GM19025 (cell line): ENCODE measurements around the gene DPYSL5.

Source experiments
- ATAC-seq: cut with Tn5 transposase; IDR thresholded peaks from one replicate; pipeline ENCODE4 v1.9.1; 2021; ENCODE audit warnings: mild to moderate bottlenecking, low read depth, moderate library complexity; ENCODE audit not compliant: unreplicated experiment

Gene DPYSL5

GRCh38 chr2:26898480-26899078, 50.6 kb downstream of the DPYSL5 start:
- no peak for ATAC-seq

DNA sequence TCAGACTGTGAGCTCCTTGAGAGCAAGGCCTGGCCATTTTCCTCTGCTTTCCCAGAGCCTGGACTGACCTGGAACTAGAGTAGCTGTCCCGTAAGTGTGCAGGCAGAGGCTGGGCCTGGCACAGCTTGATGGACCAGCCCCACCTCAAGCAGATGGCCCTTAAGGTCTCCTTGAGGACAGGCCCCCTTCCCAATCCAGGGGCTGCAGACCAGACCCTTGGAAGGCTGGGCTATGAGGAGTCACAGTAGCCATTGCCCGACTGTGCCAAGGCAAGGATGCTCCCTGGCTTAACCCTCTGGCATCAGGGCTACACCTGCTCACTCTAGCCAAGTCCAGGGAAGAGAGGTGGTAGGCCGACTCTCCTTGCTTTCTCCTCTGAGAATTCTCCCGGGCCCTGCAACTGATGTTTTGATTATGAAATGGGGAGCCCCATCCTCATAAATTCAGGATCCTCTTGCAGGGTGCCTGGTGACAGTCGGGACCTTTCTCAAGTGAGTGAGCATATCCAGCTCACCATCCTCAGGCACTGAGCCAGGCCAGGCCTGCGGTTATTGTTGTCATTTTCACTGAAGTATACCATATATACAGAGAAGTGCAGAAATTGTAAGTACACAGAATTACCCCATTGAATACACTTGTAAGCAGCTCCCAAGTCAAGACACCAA, 51.7 kb downstream of the DPYSL5 start:
- no peak for ATAC-seq

DNA sequence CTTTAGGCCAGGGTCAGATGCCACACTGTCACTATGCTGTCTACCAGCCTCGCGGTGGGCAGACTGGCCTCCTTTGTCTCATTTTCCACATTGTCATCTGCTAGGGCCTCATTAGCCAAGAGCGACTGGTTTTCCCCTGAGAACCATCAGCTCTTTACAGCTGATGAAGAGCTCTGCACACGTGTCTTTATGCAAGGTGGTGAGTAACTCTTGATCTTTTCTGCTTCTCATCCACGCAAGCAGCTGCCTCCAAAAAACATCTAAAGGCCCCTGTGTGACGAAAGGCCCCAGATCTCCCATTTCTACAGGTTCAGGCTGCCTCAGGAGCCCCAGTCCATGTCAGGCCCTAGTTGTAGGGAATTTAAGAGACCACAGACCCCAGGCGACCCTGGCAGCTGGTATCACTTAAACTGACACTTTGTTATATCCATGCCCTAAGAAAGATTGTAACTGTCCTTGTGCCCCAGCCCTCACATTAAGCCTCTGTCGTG, 52.9 kb downstream of the DPYSL5 start:
- no peak for ATAC-seq

DNA sequence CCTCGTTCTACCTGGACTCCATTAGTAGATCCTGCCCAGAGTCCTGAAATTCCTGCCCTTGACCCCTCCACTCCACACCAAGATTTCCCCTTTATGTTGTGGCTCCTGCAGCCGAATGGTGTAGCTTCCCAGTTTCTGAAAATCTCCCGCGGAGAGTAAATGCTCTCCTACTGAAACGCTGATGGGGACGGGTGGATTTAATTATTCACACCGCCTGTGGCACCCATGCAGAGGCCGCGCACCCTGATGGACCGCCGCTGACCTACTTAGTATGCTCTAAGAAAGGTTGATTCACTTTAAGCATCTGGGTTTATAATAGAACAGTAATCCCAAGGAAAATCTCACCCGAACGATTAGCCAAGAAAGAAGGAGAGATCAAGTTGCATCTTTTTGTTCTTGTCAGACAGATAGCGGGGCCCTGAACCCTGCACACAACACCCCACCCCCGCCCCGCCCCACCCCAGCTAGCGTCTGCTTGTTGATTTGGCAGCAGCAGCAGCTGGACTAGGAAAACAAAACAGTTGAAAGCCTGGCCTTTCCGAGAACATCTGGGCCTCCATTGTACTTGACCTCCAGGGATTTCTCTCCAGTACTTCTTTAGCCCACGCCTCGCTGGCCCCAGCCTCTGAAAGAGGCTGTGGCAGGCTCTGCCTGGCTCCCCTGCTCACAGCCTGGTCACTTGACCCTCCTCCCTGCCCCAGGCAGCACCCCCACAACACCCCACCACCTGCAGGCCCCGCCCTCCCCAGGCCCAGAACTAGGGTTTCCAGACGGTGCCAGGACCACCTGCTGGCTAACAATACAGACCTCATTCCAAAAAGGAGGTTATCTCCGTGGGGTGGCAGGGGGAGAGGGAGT, 53.6 kb downstream of the DPYSL5 start:
- ATAC-seq = no peak

DNA sequence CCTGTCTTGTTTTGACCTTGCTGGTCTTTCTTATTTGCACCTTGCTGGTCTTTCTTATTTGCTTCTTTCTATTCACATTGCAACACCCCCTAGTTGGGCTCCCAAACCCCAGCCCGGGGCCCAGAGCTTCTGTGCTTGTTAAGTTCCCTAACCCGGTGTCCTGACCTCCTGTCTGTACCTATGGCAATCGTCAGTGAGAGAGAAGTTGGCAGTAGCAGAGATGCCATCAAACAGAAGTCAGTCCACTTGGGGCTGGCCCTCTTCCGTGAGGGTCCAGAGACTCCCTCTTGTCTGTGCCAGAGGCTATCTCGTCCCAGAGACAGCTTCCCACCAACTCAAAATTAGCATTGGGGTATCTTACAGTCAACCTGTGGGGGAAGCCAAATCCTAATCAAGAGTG, 55.7 kb downstream of the DPYSL5 start:
- no peak for ATAC-seq

- ATAC-seq = peak; percentile 91
These were observed 56.9 kb downstream of the DPYSL5 start for GRCh38 chr2:26904839-26905238.

GRCh38 chr2:26905341-26906198, 57.6 kb downstream of the DPYSL5 start:
- ATAC-seq = no peak

DNA sequence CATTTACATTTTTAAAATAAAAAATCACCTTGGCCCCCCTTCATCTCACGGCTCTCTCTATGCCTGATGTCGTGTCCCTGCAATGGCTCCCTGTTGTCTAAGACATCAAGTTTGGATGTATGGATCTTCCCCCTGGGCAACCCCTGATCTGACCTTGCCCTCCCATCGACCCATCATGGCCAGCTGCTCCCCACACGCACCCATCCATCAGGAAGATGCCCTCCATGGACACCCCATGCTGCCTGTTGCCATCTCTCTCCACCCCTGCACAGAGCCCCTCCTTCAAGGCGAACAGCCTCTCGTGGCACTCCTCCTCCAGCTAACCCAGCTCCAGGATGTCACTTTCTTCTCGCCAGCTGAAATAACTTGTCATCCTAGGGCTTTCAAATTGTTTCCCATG, 59.5 kb downstream of the DPYSL5 start:
- no peak for ATAC-seq

DNA sequence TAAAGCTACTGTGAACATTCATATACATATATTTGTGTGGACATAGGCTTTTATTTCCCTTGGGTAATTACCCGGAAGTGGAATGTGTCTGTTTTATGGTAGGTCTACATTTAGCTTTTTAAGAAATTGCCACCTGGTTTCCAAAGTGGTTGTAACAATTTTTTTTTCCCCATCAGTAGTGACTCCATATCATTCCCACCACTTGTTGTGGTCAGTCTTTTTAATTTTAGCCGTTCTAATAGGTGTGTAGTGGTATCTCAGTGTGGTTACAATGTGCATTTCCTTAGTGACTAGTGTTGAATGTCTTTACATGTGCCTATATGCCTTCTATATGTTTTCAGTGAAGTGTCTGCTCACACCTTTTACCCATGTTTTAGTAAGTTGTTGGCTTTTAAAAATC, 62.2 kb downstream of the DPYSL5 start:
- ATAC-seq = no peak

DNA sequence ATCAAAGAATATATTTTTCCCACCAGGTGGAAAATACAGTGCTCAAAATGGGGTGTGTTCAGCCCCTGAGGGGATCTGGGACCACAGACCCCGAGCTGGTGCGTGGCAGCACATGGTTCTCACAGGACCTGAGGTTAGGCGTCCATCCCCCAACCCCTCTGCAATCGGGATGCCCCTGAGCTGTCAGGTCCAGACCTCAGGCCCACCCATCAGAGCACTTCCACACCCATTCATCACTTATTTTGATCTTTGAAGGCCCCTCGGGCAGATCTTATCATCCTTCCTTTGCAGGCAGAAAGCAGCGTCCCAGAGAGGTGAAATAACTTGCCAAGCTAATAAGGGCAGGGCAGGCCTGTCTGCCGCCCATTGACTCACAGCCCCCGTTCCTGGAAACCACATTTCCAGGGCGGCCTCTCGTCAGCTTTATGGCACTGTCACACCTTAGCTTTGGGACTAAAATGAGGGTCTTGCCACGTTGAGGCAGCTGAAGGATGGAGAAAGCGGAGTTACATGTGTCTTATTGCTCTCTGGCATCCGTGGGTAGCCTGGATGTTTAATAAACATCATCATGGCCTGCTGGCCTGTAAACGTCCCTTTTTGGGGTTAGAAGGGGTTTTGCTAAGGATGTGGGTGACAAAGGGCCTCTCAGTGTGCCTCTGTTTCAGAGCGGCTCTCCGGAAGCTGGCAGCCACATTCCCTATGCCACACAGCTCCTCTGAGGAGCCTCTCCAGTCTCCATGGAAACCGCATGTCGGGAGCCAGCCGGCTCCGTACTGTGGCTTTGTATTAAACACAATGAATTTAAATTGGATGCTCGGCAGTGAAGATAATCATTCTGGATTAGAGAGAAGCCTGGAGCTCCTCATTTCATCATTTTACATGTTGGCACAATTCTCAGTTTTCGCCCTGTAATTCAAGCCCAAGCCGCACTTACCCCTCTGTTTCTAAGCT, 64.3 kb downstream of the DPYSL5 start:
- ATAC-seq = no peak

DNA sequence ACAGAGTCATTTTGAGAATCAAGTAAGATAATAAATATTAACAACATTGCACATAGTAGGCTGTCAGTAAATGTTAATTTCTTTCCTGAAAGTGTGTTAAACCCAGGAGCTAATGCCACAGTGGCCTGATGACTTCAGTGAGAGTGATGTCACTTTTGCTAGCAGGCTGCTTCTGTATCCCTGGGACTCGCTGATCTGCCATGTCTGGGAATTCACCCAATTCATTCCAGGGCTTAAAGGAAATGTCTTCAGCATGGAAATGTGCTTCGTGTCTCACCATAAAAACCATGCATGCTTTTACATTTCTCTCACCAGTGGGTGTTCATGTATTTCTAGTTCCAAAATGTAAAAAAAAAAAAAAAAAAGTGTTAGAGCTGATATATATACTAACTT, 65.7 kb downstream of the DPYSL5 start:
- ATAC-seq = no peak

GRCh38 chr2:26913999-26914658, 66.2 kb downstream of the DPYSL5 start:
- ATAC-seq = no peak

DNA sequence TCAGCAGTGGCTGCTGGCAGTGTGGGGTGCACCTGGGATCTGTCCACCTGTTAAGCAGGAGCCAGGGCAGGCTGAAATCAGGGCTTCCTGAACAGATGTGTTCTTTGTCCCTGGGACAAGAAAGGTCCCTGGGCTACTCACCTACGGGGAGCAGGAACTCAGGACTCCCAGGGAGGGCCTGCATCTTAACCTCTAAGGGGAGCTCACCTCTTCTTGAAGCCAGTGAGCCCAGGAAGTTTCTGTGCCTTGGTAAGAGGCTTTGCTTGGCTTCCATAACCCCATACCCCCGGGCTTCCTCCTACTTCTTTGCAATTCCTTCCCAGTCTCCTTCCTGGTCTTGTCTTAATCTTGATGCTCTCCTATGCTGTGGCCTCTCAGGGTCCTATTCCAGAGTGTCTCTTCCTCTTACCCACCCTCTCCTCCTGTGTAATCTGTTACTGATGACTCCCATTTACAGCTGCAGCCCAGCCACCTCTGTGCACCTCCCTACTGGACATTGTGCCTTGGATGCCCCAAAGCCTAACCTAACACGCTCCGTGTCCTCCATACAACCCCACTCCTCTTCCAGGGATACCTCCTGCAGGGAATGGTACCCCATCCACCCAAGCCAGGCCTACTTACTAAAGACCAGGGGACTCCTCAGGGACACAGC, 66.9 kb downstream of the DPYSL5 start:
- ATAC-seq = no peak

- no peak for ATAC-seq
These were observed 67.4 kb downstream of the DPYSL5 start for GRCh38 chr2:26915316-26915715.

DNA sequence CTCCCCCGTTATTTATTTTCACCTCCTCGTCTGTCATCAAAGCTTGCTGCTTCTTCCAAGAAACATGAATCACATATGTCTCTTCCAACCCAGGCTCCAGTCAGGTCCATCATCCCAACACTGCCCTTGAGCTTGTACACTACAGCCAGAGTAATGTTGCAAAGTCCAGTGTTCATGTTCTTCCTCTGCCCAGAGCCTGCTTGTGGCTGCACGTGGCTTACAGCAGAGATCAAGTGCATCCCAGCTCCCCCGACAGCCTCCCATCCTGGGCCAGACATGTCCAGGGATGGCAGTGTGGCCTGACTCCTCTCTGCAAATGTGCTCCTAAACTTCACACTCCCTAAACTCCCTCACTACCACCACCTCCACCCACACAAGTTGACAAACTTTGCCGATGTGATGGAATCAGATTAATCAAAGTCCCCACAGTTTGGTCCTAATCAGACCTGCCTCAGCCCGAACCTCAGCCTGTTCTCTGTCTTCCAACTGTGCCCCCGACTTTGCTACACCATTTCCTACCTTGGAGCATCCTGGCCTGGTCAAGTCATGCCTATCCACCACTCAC, 68.3 kb downstream of the DPYSL5 start:
- no peak for ATAC-seq

- no peak for ATAC-seq
These were observed 69.4 kb downstream of the DPYSL5 start for GRCh38 chr2:26917135-26917836.

GRCh38 chr2:26921323-26921722, 73.4 kb downstream of the DPYSL5 start:
- no peak for ATAC-seq
